Parathyroid adenoma (tissue), 2 donors: ENCODE data around the gene DNASE1L3.

Experiments used
- H2AFZ ChIP-seq: fragments of 300-600 bp; sonication (generic); one replicate; pipeline ENCODE4 v1.7.0; 2017; ENCODE audit warnings: antibody characterized with exemption, mild to moderate bottlenecking
- H3K27ac ChIP-seq: fragments of 300-600 bp; sonication (generic); one replicate; pipeline ENCODE4 v1.7.0; 2017
- H3K27me3 ChIP-seq: fragments of 300-600 bp; sonication (generic); one replicate; pipeline ENCODE4 v1.7.0; 2017; ENCODE audit warnings: low read length; ENCODE audit not compliant: control insufficient read depth, insufficient read depth
- H3K36me3 ChIP-seq: fragments of 300-600 bp; sonication (generic); one replicate; pipeline ENCODE4 v1.7.0; 2017; ENCODE audit warnings: low read length; ENCODE audit not compliant: control insufficient read depth, insufficient read depth
- H3K4me1 ChIP-seq: fragments of 300-600 bp; sonication (generic); one replicate; pipeline ENCODE4 v1.7.0; 2017; ENCODE audit warnings: control low read depth
- H3K4me2 ChIP-seq: fragments of 300-600 bp; sonication (generic); one replicate; pipeline ENCODE4 v1.7.0; 2017; ENCODE audit warnings: low read length
- H3K4me3 ChIP-seq: fragments of 300-600 bp; sonication (generic); one replicate; pipeline ENCODE4 v1.7.0; 2017; ENCODE audit warnings: low read depth, low read length
- H3K79me2 ChIP-seq: fragments of 300-600 bp; sonication (generic); one replicate; pipeline ENCODE4 v1.7.0; 2017; ENCODE audit warnings: control low read depth
- H3K9ac ChIP-seq: fragments of 300-600 bp; sonication (generic); one replicate; pipeline ENCODE4 v1.7.0; 2017; ENCODE audit warnings: mild to moderate bottlenecking
- H3K9me3 ChIP-seq: fragments of 300-600 bp; sonication (generic); one replicate; pipeline ENCODE4 v1.7.0; 2017; ENCODE audit warnings: low read length; ENCODE audit not compliant: control insufficient read depth
- CTCF ChIP-seq: fragments of 300-600 bp; sonication (generic); IDR thresholded peaks from one replicate; pipeline ENCODE4 v1.7.0; 2017; ENCODE audit warnings: antibody characterized with exemption, mild to moderate bottlenecking
- donor health status: primary hyperparathyroidism.

The DNASE1L3 gene

GRCh38 chr3:58216496-58217195 is 5.9 kb upstream of the DNASE1L3 start:
- no peak overlapping the region for H3K27ac ChIP-seq
- no peaks in the 10 kb centered on the region for H3K79me2 ChIP-seq

DNA sequence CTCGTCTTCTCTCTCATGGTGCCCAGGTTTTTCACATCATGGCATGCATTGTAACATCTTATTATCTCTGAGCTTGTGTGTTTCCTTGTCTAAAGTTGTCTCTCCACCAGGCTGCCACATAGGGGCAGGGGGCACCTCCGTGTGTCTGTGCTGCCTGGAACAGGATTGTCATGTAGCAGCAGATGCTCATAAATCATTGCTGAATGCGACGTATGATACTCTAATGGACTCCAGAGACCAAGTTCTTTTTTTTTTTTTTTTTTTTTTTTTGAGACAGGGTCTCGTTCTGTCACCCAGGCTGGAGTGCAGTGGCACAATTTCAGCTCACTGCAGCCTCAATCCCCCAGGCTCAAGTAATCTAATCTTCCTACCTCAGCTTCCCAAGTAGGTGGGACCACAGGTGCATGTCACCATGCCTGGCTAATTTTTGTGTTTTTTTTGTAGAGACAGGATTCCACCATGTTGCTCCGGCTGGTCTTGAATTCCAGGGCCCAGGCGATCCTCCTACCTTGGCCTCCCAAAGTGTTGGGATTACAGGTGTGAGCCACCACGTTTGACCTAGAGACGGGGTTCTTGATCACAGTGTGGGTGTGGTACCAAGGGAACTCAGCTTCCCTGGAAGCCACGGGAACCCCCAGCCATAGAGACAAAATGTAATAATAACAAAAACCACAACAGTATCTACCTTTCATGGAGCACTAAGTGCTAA is 4.7 kb upstream of the DNASE1L3 start:
- no peaks in the 10 kb centered on the region for H3K27me3 ChIP-seq
- H3K4me2 ChIP-seq = no peak overlapping the region
- H3K9me3 ChIP-seq = no peaks in the 10 kb centered on the region
- H3K4me1 ChIP-seq = peaks cover 3% of the 10 kb centered on the region
- H3K27ac ChIP-seq = no peak overlapping the region
- TF ChIP-seq CTCF = no peak
- no peaks in the 10 kb centered on the region for H3K36me3 ChIP-seq
- no peaks in the 10 kb centered on the region for H3K79me2 ChIP-seq
- no peak overlapping the region for H3K9ac ChIP-seq
- H2AFZ ChIP-seq = peak overlapping the region; percentile 22
- H3K4me3 ChIP-seq = no peak overlapping the region

More at GRCh38 chr3:58216496-58217195, 5.9 kb upstream of the DNASE1L3 start:
- Histone ChIP-seq H3K4me2 (no peak overlapping the region), H3K9ac (no peak overlapping the region), H3K9me3 (no peaks in the 10 kb centered on the region), H3K36me3 (no peaks in the 10 kb centered on the region), H2AFZ (peak overlapping the region; percentile 81), H3K4me3 (no peak overlapping the region), H3K27me3 (no peaks in the 10 kb centered on the region), H3K4me1 (peaks cover 3% of the 10 kb centered on the region)
- no peak for TF ChIP-seq CTCF

GRCh38 chr3:58214484-58215316 is 3.9 kb upstream of the DNASE1L3 start:
- no peaks in the 10 kb centered on the region for H3K36me3 ChIP-seq
- no peak overlapping the region for H3K4me3 ChIP-seq
- no peak overlapping the region for H3K9ac ChIP-seq
- no peak overlapping the region for H3K4me2 ChIP-seq
- H3K79me2 ChIP-seq = no peaks in the 10 kb centered on the region
- peak overlapping the region; percentile 22 for H2AFZ ChIP-seq
- peaks cover 3% of the 10 kb centered on the region for H3K4me1 ChIP-seq
- no peak overlapping the region for H3K27ac ChIP-seq
- H3K9me3 ChIP-seq = no peaks in the 10 kb centered on the region
- TF ChIP-seq CTCF = no peak
- no peaks in the 10 kb centered on the region for H3K27me3 ChIP-seq

DNA sequence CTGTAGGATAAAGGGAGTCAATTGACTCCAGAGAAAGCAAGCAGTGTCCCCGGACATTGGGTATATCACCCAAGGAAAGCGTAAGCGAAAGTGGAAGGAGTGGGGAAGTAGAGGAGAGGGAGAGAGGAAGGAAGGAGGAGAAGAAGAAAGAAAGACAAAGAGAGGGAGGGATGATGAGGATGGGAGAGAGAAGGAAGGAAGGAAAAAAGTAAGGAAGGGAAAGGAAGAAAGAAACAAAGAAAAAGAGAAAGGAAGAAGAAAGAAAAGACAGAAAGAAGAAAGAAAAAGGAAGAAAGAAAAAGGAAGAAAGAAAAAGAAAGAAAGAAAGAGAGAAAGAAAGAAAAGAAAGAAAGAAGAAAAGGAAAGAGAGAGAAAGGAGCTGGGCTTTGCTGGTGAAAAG is 839 bp downstream of the DNASE1L3 start:
- no peaks in the 10 kb centered on the region for H3K79me2 ChIP-seq
- no peak overlapping the region for H3K4me2 ChIP-seq
- H3K4me3 ChIP-seq = no peak overlapping the region
- no peaks in the 10 kb centered on the region for H3K9me3 ChIP-seq
- H2AFZ ChIP-seq = no peak overlapping the region
- H3K27me3 ChIP-seq = no peaks in the 10 kb centered on the region
- no peak for TF ChIP-seq CTCF
- H3K27ac ChIP-seq = no peak overlapping the region
- H3K4me1 ChIP-seq = no peaks in the 10 kb centered on the region
- H3K36me3 ChIP-seq = no peaks in the 10 kb centered on the region
- H3K9ac ChIP-seq = no peak overlapping the region
